Measurements from ENCODE around the gene EPHB3. TPM values are rescaled to one million over a fixed set of nuclear protein-coding genes. Genes with fewer than 3 reads are reported as not detected.

The EPHB3 gene
- total RNA-seq, 1 donor from 2014 or later = 7.2 TPM

- H3K27ac Mint-ChIP-seq (ENCODE audit: unreplicated experiment) = peak overlapping the region; percentile 65
- TF ChIP-seq CTCF (IDR thresholded peaks at IDR 0.05) = no peak
- peaks cover 2% of the 10 kb centered on the region for H3K27me3 Mint-ChIP-seq (ENCODE audit: low read depth)
- no peak for DNase-seq (ENCODE audit: low spot score)
- H3K4me1 Mint-ChIP-seq (ENCODE audit: low read depth) = peaks cover 33% of the 10 kb centered on the region
- no peaks in the 10 kb centered on the region for H3K9me3 Mint-ChIP-seq (ENCODE audit: low read depth)
- H3K36me3 Mint-ChIP-seq (ENCODE audit: low read depth) = no peaks in the 10 kb centered on the region
- H3K4me3 Mint-ChIP-seq (ENCODE audit: unreplicated experiment) = peak overlapping the region; percentile 63
These were observed 41.0 kb downstream of the EPHB3 start for GRCh38 chr3:184602372-184603150.

- peaks cover 33% of the 10 kb centered on the region for H3K4me1 Mint-ChIP-seq (ENCODE audit: low read depth)
- peaks cover 6% of the 10 kb centered on the region for H3K27me3 Mint-ChIP-seq (ENCODE audit: low read depth)
- TF ChIP-seq CTCF (IDR thresholded peaks at IDR 0.05) = no peak
- H3K9me3 Mint-ChIP-seq (ENCODE audit: low read depth) = no peaks in the 10 kb centered on the region
- H3K36me3 Mint-ChIP-seq (ENCODE audit: low read depth) = no peaks in the 10 kb centered on the region
- peak overlapping the region; percentile 65 for H3K27ac Mint-ChIP-seq (ENCODE audit: unreplicated experiment)
- peak overlapping the region; percentile 63 for H3K4me3 Mint-ChIP-seq (ENCODE audit: unreplicated experiment)
- DNase-seq (ENCODE audit: low spot score) = no peak
These were observed 41.8 kb downstream of the EPHB3 start for GRCh38 chr3:184603151-184604030.

- Mint-ChIP-seq H3K4me1 (ENCODE audit: low read depth) (peaks cover 33% of the 10 kb centered on the region), H3K36me3 (ENCODE audit: low read depth) (no peaks in the 10 kb centered on the region), H3K9me3 (ENCODE audit: low read depth) (no peaks in the 10 kb centered on the region), H3K27me3 (ENCODE audit: low read depth) (peaks cover 7% of the 10 kb centered on the region), H3K27ac (ENCODE audit: unreplicated experiment) (no peak overlapping the region), H3K4me3 (ENCODE audit: unreplicated experiment) (peak overlapping the region; percentile 50)
- no peak for DNase-seq (ENCODE audit: low spot score)
- TF ChIP-seq CTCF (IDR thresholded peaks at IDR 0.05) = peak; percentile 32
These were observed 42.5 kb downstream of the EPHB3 start for GRCh38 chr3:184604039-184604601.

GRCh38 chr3:184604615-184605290 lies 43.2 kb downstream of the EPHB3 start:
- H3K27ac Mint-ChIP-seq (ENCODE audit: unreplicated experiment) = no peak overlapping the region
- TF ChIP-seq CTCF (IDR thresholded peaks at IDR 0.05) = no peak
- no peaks in the 10 kb centered on the region for H3K9me3 Mint-ChIP-seq (ENCODE audit: low read depth)
- H3K4me1 Mint-ChIP-seq (ENCODE audit: low read depth) = peaks cover 33% of the 10 kb centered on the region
- H3K27me3 Mint-ChIP-seq (ENCODE audit: low read depth) = peaks cover 7% of the 10 kb centered on the region
- H3K4me3 Mint-ChIP-seq (ENCODE audit: unreplicated experiment) = peak overlapping the region; percentile 61
- no peak for DNase-seq (ENCODE audit: low spot score)
- no peaks in the 10 kb centered on the region for H3K36me3 Mint-ChIP-seq (ENCODE audit: low read depth)

Data from chondrocyte (in vitro differentiated cells).